ENCODE data around the gene DDRGK1. TPM values are rescaled to one million over a fixed set of nuclear protein-coding genes. Genes with fewer than 3 reads are reported as not detected.

Gene DDRGK1
- total and polyA plus RNA-seq, 2 of the 8 experiments (the other 6 are each of a cell fraction or from before 2014, with no cell fraction given), result 29.4 to 42.0 TPM

- no peak overlapping the region for H2BK15ac ChIP-seq (ENCODE audit: low read length)
- H3K23me2 ChIP-seq (ENCODE audit: low read depth, low read length), result no peaks in the 10 kb centered on the region
- no peak overlapping the region for H3K4ac ChIP-seq (replicated peaks; ENCODE audit: insufficient read length, low read depth, low read length)
- no peak overlapping the region for H4K91ac ChIP-seq (replicated peaks; ENCODE audit: insufficient read length, low read length)
- H3K27ac ChIP-seq (ENCODE audit: low read depth, low read length), result no peak overlapping the region
- no peaks in the 10 kb centered on the region for H3K27me3 ChIP-seq (replicated peaks in 1 of 4; ENCODE audit: control insufficient read depth in 3 of 4, extremely low read depth in 1 of 4, insufficient read depth in 3 of 4, low read length in 3 of 4)
- H3K9ac ChIP-seq (replicated peaks in 1 of 4; ENCODE audit: extremely low read depth in 1 of 4, low read depth in 3 of 4, low read length in 3 of 4), result no peak overlapping the region
- H3K4me2 ChIP-seq (ENCODE audit: insufficient read depth in 1 of 2, low read depth in 2 of 2, low read length in 2 of 2), result no peak overlapping the region
- H3K4me3 ChIP-seq (ENCODE audit: extremely low read depth in 1 of 4, insufficient read depth in 2 of 4, low read depth in 3 of 4, low read length in 4 of 4), result no peak overlapping the region
- CTCF ChIA-PET (ENCODE audit: partially characterized antibody), result interaction anchor here (1.1 to 1.5 kb wide), 2 partner anchors 59 to 86 kb away, joined by 3 to 5 read pairs; no protein-coding TSS in a partner anchor
- H2BK120ac ChIP-seq (replicated peaks; ENCODE audit: low read depth, low read length), result no peak overlapping the region
- H3K9me3 ChIP-seq (ENCODE audit: insufficient read depth in 2 of 2, low read depth in 1 of 2, low read length in 1 of 2), result no peaks in the 10 kb centered on the region
- H2BK12ac ChIP-seq (ENCODE audit: low read depth, low read length), result no peak overlapping the region
- H3K79me2 ChIP-seq (ENCODE audit: control insufficient read depth in 1 of 2, insufficient read depth in 2 of 2, low read length in 2 of 2), result no peaks in the 10 kb centered on the region
- H3K4me1 ChIP-seq (replicated peaks in 1 of 4; ENCODE audit: control insufficient read depth in 3 of 4, insufficient read depth in 4 of 4, low read length in 3 of 4), result no peaks in the 10 kb centered on the region
- no peak overlapping the region for H2AK5ac ChIP-seq (ENCODE audit: low read depth, low read length)
- H3K79me1 ChIP-seq (ENCODE audit: low read depth, low read length), result no peaks in the 10 kb centered on the region
- H3K14ac ChIP-seq (ENCODE audit: insufficient read length), result no peak overlapping the region
- H2BK5ac ChIP-seq (ENCODE audit: low read depth, low read length), result no peak overlapping the region
- H3K36me3 ChIP-seq (ENCODE audit: control insufficient read depth in 2 of 4, insufficient read depth in 4 of 4, low read length in 3 of 4), result peaks cover 15 to 49% (median 31%) of the 10 kb centered on the region in 4 experiments
- WGBS, 2 experiments (ENCODE audit: extremely low coverage in 1 of 2, insufficient coverage in 1 of 2, insufficient read length in 1 of 2, insufficient replicate concordance in 2 of 2, low coverage in 1 of 2, low lambda C conversion rate in 2 of 2, missing lambda C conversion rate in 1 of 2), result 86% methylated on average over 4 of the region's 4 CpGs; no CpG with 5 or more reads in 1 of the 2 experiments
- no peak overlapping the region for H4K5ac ChIP-seq (ENCODE audit: insufficient read length, low read depth, low read length)
- POLR2A ChIA-PET (ENCODE audit: partially characterized antibody), result interaction anchor here (0.6 to 2.1 kb wide), 9 partner anchors 8 to 518 kb away, joined by 3 to 8 read pairs (median 4); no protein-coding TSS in a partner anchor
- H4K8ac ChIP-seq (ENCODE audit: extremely low read depth, insufficient read depth, low read length), result no peak overlapping the region
- H4K20me1 ChIP-seq (replicated peaks in 1 of 2; ENCODE audit: control insufficient read depth in 1 of 2, insufficient read depth in 2 of 2, low read length in 2 of 2), result peaks cover 5 to 6% of the 10 kb centered on the region in 2 experiments
- no peak overlapping the region for H2AFZ ChIP-seq (ENCODE audit: low read length)
- DNase-seq (ENCODE audit: low read depth in 1 of 2, low spot score in 2 of 2) (no peak), FAIRE-seq (no peak)
- no peak overlapping the region for H2BK20ac ChIP-seq (ENCODE audit: low read length)
- no peak overlapping the region for H3K18ac ChIP-seq (ENCODE audit: extremely low read depth, low read length)
- H3K56ac ChIP-seq (replicated peaks; ENCODE audit: insufficient read length, low read depth, low read length), result no peak overlapping the region
- H3K23ac ChIP-seq (ENCODE audit: insufficient read length), result no peak overlapping the region
- TF ChIP-seq CREB1 (IDR thresholded peaks at IDR 0.05) (no peak), SIN3A (conservative IDR thresholded peaks at IDR 0.05 in 1 of 2, IDR thresholded peaks at IDR 0.05 in 1 of 2; ENCODE audit: low read depth in 1 of 2, low read length in 2 of 2) (no peak), KDM5A (IDR thresholded peaks at IDR 0.05; ENCODE audit: low read length) (no peak), SIRT6 (IDR thresholded peaks at IDR 0.05; ENCODE audit: low read length) (no peak), KDM4A (IDR thresholded peaks at IDR 0.05; ENCODE audit: low read depth, low read length, severe bottlenecking) (no peak), SAP30 (IDR thresholded peaks at IDR 0.05; ENCODE audit: insufficient read depth, insufficient replicate concordance, low read length) (no peak), GABPA (IDR thresholded peaks at IDR 0.05; ENCODE audit: borderline replicate concordance, insufficient read depth, low read length) (no peak), SP1 (IDR thresholded peaks at IDR 0.05; ENCODE audit: low read depth, low read length) (no peak), RXRA (IDR thresholded peaks at IDR 0.05; ENCODE audit: insufficient read depth, low read depth, low read length) (no peak), RAD21 (IDR thresholded peaks at IDR 0.05 in 1 of 2, conservative IDR thresholded peaks at IDR 0.05 in 1 of 2; ENCODE audit: low read depth in 2 of 2, low read length in 2 of 2) (no peak), TAF1 (IDR thresholded peaks at IDR 0.05; ENCODE audit: low read depth, low read length) (no peak), EZH2 (IDR thresholded peaks at IDR 0.05; ENCODE audit: low read depth, low read length, severe bottlenecking) (no peak)
These were observed 14.8 kb downstream of the DDRGK1 start for GRCh38 chr20:3189561-3190131.
